Lower leg skin (tissue), 4 donors: ENCODE measurements around the gene ZNF324B. TPM values are rescaled to one million over a fixed set of nuclear protein-coding genes. Genes with fewer than 3 reads are reported as not detected.
"Not testable (repeated sequence)": the region's sequence is repeated elsewhere in the genome, so short reads cannot be mapped to it uniquely, and the experiment has no call there.

ENCODE experiments used
- DNase-seq, 2 donors: peaks; one replicate each; pipeline ENCODE4 v3.0.0-alpha.2; 2019; ENCODE audit warnings: low spot score in 2 of 2
- H3K4me3 ChIP-seq: fragments of 200-600 bp; sonication (generic); 2 replicates; pipeline ENCODE4 v1.5.1; 2017; ENCODE audit warnings: mild to moderate bottlenecking, low read depth; ENCODE audit not compliant: poor library complexity, severe bottlenecking
- CTCF ChIP-seq, 3 donors: fragments of 450-650 bp; IDR thresholded peaks; one replicate each; pipeline ENCODE4 v1.5.1; 2016; ENCODE audit warnings: antibody characterized with exemption in 3 of 3, mild to moderate bottlenecking in 3 of 3, moderate library complexity in 2 of 3
- POLR2A ChIP-seq, 2 donors: fragments of 450-650 bp; IDR thresholded peaks; one replicate each; pipeline ENCODE4 v1.6.1; 2016 to 2017; ENCODE audit warnings: antibody characterized with exemption in 2 of 2, mild to moderate bottlenecking in 1 of 2, moderate library complexity in 1 of 2
- WGBS, 2 donors: methylation state at CpG; one replicate each; pipeline ENCODE4 v1.1.5; 2018; 5-methylcytosine and 5-hydroxymethylcytosine counted together
- intact Hi-C: fragments of 100-400 bp; cut with DNase I; formaldehyde crosslinking; loops from one replicate; pipeline ENCODE4 v1.15.0; 2023; ENCODE audit warnings: low total_unique reads
- total RNA-seq, 4 donors: library from RNA; depleted of rRNA; stranded (reverse); fragments of >200 nt; gene quantifications; one replicate each; pipeline ENCODE4 v1.1.0, GENCODE V29; 2016

ZNF324B gene
- 10 to 100 TPM; 15.4 to 21.2 (median 16.6) TPM for total RNA-seq

GRCh38 chr19:58451358-58452101 is at the start of gene ZNF324B:
Gene ZNF324B (plus strand): TSS chr19:58451622. CDS start chr19:58453702, 2,080 bp downstream.
- intact Hi-C loops = no loop called here
- 0% methylated on average over 8 to 42 of the region's 79 CpGs for WGBS, 2 donors
- no peak for TF ChIP-seq POLR2A (IDR thresholded peaks at IDR 0.05)
- no peak for TF ChIP-seq CTCF (IDR thresholded peaks at IDR 0.05)
- peak within 1 kb of the TSS; percentile 79 for H3K4me3 ChIP-seq
- DNase-seq = peak; percentile 94 to 99

- intact Hi-C loops = no loop called here
- peak overlapping the region; percentile 23 for H3K4me3 ChIP-seq
- no peak for DNase-seq
- 25 to 26% methylated on average over 23 of the region's 23 CpGs for WGBS, 2 donors
- TF ChIP-seq POLR2A (IDR thresholded peaks at IDR 0.05) (no peak), CTCF (IDR thresholded peaks at IDR 0.05) (no peak)
Observed at GRCh38 chr19:58401840-58402421, 49.5 kb upstream of the ZNF324B start.

- intact Hi-C loops, H3K4me3 ChIP-seq: not testable (repeated sequence)
- 60 to 70% methylated on average over 5 of the region's 5 CpGs for WGBS, 2 donors
Observed at GRCh38 chr19:58403920-58404478, 47.4 kb upstream of the ZNF324B start.

GRCh38 chr19:58406818-58407657 is 44.4 kb upstream of the ZNF324B start:
- no peak for DNase-seq
- 64 to 74% methylated on average over 10 of the region's 10 CpGs for WGBS, 2 donors
- no peak for TF ChIP-seq CTCF (IDR thresholded peaks at IDR 0.05)
- TF ChIP-seq POLR2A (IDR thresholded peaks at IDR 0.05) = no peak

More at GRCh38 chr19:58403920-58404478, 47.4 kb upstream of the ZNF324B start:
- not testable (repeated sequence) for DNase-seq

GRCh38 chr19:58407658-58408151 is 43.7 kb upstream of the ZNF324B start:
- DNase-seq = no peak
- intact Hi-C loops = no loop called here
- 8% methylated on average over 22 of the region's 22 CpGs for WGBS, 2 donors

More at GRCh38 chr19:58406818-58407657, 44.4 kb upstream of the ZNF324B start:
- intact Hi-C loops = no loop called here
- no peak overlapping the region for H3K4me3 ChIP-seq

More at GRCh38 chr19:58407658-58408151, 43.7 kb upstream of the ZNF324B start:
- peak overlapping the region; percentile 64 for H3K4me3 ChIP-seq
- no peak for TF ChIP-seq CTCF (IDR thresholded peaks at IDR 0.05)
- TF ChIP-seq POLR2A (IDR thresholded peaks at IDR 0.05) = no peak
